WI38 (cell line): ENCODE measurements around the gene RBMS3.

ENCODE experiments used
- H3K4me3 ChIP-seq: 2 replicates; pipeline ENCODE4 v1.5.1; 2011; ENCODE audit warnings: low read depth, mild to moderate bottlenecking, control low read depth, low read length
- TF ChIP-seq, protein P1 (sequence below): IDR thresholded peaks from 2 replicates; pipeline ENCODE4 v1.5.1; 2012; ENCODE audit warnings: low read depth, mild to moderate bottlenecking, control low read depth, low read length

Gene RBMS3

GRCh38 chr3:29538610-29538958, 257.7 kb downstream of the RBMS3 start:
- no peak overlapping the region for H3K4me3 ChIP-seq
- TF ChIP-seq, protein P1, sequence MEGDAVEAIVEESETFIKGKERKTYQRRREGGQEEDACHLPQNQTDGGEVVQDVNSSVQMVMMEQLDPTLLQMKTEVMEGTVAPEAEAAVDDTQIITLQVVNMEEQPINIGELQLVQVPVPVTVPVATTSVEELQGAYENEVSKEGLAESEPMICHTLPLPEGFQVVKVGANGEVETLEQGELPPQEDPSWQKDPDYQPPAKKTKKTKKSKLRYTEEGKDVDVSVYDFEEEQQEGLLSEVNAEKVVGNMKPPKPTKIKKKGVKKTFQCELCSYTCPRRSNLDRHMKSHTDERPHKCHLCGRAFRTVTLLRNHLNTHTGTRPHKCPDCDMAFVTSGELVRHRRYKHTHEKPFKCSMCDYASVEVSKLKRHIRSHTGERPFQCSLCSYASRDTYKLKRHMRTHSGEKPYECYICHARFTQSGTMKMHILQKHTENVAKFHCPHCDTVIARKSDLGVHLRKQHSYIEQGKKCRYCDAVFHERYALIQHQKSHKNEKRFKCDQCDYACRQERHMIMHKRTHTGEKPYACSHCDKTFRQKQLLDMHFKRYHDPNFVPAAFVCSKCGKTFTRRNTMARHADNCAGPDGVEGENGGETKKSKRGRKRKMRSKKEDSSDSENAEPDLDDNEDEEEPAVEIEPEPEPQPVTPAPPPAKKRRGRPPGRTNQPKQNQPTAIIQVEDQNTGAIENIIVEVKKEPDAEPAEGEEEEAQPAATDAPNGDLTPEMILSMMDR: no peak

- TF ChIP-seq, protein P1: no peak
- no peak overlapping the region for H3K4me3 ChIP-seq
These were observed 259.7 kb downstream of the RBMS3 start for GRCh38 chr3:29540544-29540943.

DNA sequence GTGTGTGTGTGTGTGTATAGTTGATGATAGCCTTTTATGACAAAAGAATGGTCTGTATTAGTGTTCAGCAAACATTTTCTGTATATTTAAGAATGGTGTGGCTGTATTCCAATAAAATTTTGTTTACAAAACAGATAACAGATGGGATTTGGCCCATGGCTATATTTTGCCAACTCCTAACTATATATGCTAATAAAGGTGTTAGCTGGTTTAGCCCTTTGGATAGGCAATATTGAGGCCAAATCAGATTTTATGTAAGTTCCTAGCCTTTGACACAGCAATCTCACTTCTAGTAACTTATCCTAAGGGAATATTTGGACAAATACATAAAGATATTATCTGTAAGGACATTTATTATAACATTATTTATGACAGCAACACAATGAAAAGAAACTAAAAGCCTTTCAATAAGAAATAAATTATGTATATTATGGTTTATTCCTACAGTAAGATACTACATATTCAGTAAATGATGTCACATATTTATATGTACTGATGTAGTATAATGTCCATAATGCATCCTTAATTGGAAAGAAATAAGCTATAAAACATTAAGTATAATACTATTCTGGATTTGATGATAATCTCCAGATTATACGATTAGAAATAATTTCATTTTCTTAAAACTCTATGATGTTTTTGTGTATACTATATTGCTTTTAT, 264.0 kb downstream of the RBMS3 start:
- TF ChIP-seq, protein P1: no peak
- H3K4me3 ChIP-seq: no peak overlapping the region

DNA sequence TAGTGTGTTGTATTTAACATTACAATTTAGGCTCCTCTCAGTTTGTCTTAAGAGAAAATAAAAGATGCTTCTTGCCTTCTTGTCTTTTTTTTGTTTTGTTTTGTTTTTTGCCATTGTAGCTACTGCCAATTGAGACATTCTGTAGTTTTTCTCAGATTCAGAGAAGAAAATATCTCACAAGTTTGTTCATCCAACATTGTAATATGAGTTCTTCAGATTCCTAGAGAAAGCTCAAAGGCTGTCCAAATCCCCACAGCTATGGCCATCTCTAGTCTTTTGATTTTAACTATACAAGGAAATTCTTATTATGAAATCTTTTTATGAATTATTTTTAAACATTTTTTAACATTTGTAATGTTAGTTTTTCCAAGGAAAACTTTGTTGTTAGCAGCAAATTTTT, 264.7 kb downstream of the RBMS3 start:
- no peak overlapping the region for H3K4me3 ChIP-seq
- TF ChIP-seq, protein P1: no peak

- H3K4me3 ChIP-seq: no peak overlapping the region
- TF ChIP-seq, protein P1: no peak
These were observed 271.2 kb downstream of the RBMS3 start for GRCh38 chr3:29552051-29552450.

DNA sequence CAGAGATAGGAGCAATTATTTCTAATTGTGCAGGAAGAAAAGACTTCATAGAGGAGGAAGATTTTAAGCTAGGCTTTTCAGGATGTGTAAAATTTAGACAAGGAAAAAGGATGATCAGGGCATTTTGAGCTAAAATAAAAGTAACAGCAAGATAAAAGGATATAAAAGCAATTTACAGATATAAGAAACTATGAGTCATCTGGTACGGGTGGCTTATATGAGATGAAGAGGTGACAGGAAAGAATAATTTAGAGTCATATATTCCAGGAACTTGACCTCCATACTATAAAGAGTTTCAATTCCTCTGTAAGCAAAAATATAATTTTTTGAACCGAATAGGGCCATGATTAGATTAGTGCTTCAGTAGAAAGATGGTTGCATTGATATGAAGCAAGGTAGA, 273.7 kb downstream of the RBMS3 start:
- H3K4me3 ChIP-seq: no peak overlapping the region
- TF ChIP-seq, protein P1: no peak

DNA sequence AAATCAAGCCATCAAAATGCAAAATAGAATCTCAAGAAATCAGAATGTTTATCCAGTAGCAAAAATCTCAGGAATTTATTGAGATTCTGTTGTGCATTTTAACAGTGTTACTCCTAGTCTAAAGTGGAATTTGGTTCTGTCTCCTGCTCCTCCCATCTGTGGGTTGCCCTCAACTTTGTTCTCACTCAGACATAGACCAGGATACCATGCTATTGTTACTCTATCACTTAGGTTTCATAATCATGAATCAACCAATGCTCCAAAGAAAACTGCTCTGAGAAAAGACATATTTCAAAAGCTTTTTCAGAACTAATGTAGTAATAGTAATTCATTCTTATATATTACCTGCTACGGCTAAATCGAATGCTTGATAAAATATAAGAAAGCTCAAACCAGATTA, 274.7 kb downstream of the RBMS3 start:
- no peak overlapping the region for H3K4me3 ChIP-seq
- TF ChIP-seq, protein P1: no peak
